Measurements from ENCODE around the gene RNF7. TPM values are rescaled to one million over a fixed set of nuclear protein-coding genes. Genes with fewer than 3 reads are reported as not detected.

The RNF7 gene
- total and polyA plus RNA-seq, 4 donors, result 11.7 to 71.6 (median 28.9) TPM

DNA sequence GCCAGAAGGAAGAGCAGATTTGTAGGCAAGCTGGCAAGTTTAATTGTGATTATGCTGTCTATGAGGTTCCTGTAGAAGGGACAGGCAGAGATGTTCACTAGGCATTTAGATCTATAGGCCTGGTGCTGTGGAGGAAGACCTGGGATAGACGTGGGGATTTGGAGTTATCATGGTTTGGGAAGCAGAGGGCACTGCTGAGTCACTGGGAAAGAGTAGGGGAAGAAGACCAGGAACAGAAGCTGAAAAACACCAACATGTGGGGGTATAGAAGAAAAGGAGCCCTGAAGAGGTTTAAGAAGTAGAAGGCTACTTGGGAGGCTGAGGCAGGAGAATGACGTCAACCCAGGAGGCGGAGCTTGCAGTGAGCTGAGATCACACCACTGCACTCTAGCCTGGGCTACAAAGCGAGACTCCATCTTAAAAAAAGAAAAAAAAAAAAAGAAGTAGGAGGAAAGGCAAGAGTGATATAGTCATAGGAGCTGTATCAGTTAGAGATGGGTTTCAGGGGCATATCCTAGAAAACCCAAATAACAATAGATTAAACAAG, 44.4 kb downstream of the RNF7 start:
- H3K4me3 ChIP-seq (ENCODE audit: low read depth in 1 of 3, low read length in 3 of 3), result no peak overlapping the region
- no peaks in the 10 kb centered on the region for H3K27me3 ChIP-seq (ENCODE audit: control insufficient read depth in 4 of 4, insufficient read depth in 4 of 4, low read length in 3 of 4)
- no peaks in the 10 kb centered on the region for H3K4me1 ChIP-seq (ENCODE audit: control insufficient read depth in 4 of 4, insufficient read depth in 4 of 4, low read length in 3 of 4)
- H3K36me3 ChIP-seq (ENCODE audit: control insufficient read depth in 4 of 4, insufficient read depth in 3 of 4, low read depth in 1 of 4, low read length in 3 of 4), result no peaks in the 10 kb centered on the region
- H3K9ac ChIP-seq (ENCODE audit: low read depth in 1 of 2, low read length in 2 of 2), result no peak overlapping the region
- H3K9me3 ChIP-seq (ENCODE audit: control insufficient read depth in 4 of 4, low read length in 3 of 4), result no peaks in the 10 kb centered on the region
- H3K27ac ChIP-seq (ENCODE audit: low read depth in 1 of 2, low read length in 2 of 2), result no peak overlapping the region
- TF ChIP-seq GABPA (IDR thresholded peaks at IDR 0.05 in 1 of 2, conservative IDR thresholded peaks at IDR 0.05 in 1 of 2) (no peak), EGR1 (IDR thresholded peaks at IDR 0.05; ENCODE audit: low read depth in 2 of 2) (no peak), RAD21 (IDR thresholded peaks at IDR 0.05) (peak; percentile 10 to 40)
- TF ChIP-seq, protein P1, sequence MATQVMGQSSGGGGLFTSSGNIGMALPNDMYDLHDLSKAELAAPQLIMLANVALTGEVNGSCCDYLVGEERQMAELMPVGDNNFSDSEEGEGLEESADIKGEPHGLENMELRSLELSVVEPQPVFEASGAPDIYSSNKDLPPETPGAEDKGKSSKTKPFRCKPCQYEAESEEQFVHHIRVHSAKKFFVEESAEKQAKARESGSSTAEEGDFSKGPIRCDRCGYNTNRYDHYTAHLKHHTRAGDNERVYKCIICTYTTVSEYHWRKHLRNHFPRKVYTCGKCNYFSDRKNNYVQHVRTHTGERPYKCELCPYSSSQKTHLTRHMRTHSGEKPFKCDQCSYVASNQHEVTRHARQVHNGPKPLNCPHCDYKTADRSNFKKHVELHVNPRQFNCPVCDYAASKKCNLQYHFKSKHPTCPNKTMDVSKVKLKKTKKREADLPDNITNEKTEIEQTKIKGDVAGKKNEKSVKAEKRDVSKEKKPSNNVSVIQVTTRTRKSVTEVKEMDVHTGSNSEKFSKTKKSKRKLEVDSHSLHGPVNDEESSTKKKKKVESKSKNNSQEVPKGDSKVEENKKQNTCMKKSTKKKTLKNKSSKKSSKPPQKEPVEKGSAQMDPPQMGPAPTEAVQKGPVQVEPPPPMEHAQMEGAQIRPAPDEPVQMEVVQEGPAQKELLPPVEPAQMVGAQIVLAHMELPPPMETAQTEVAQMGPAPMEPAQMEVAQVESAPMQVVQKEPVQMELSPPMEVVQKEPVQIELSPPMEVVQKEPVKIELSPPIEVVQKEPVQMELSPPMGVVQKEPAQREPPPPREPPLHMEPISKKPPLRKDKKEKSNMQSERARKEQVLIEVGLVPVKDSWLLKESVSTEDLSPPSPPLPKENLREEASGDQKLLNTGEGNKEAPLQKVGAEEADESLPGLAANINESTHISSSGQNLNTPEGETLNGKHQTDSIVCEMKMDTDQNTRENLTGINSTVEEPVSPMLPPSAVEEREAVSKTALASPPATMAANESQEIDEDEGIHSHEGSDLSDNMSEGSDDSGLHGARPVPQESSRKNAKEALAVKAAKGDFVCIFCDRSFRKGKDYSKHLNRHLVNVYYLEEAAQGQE (IDR thresholded peaks at IDR 0.05), result no peak
- WGBS, result 63% methylated on average over 4 of the region's 4 CpGs
- no peak for DNase-seq (ENCODE audit: low spot score)

DNA sequence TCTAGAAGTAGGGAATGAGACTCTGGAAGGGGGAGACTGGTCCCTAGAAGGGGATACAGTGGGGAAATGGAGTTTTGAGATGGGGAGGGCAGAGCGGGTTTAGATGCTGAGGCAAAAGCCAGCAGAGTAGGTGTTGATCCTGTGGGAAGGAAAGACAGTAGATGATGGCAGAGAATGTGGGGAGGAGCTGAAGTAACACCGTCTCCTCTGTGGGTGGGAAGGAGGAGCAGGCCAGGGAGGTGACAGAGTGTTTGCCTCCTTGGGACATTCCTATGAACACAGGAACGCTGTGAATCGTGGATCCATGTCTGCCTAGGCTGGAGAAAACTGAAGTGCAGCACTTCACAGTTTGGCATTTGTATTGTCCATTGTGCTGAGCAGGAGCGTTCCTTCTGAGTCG, 45.5 kb downstream of the RNF7 start:
- Histone ChIP-seq H3K9ac (ENCODE audit: low read depth in 1 of 2, low read length in 2 of 2) (no peak overlapping the region), H3K9me3 (ENCODE audit: control insufficient read depth in 4 of 4, low read length in 3 of 4) (no peaks in the 10 kb centered on the region), H3K27ac (ENCODE audit: low read depth in 1 of 2, low read length in 2 of 2) (no peak overlapping the region), H3K36me3 (ENCODE audit: control insufficient read depth in 4 of 4, insufficient read depth in 3 of 4, low read depth in 1 of 4, low read length in 3 of 4) (no peaks in the 10 kb centered on the region), H3K4me3 (ENCODE audit: low read depth in 1 of 3, low read length in 3 of 3) (no peak overlapping the region), H3K4me1 (ENCODE audit: control insufficient read depth in 4 of 4, insufficient read depth in 4 of 4, low read length in 3 of 4) (no peaks in the 10 kb centered on the region), H3K27me3 (ENCODE audit: control insufficient read depth in 4 of 4, insufficient read depth in 4 of 4, low read length in 3 of 4) (no peaks in the 10 kb centered on the region)
- DNase-seq (ENCODE audit: low spot score), result no peak
- TF ChIP-seq, protein P2, sequence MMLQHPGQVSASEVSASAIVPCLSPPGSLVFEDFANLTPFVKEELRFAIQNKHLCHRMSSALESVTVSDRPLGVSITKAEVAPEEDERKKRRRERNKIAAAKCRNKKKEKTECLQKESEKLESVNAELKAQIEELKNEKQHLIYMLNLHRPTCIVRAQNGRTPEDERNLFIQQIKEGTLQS (IDR thresholded peaks at IDR 0.05), result no peak
- TF ChIP-seq, protein P1 (IDR thresholded peaks at IDR 0.05), result no peak
- TF ChIP-seq, protein P3, sequence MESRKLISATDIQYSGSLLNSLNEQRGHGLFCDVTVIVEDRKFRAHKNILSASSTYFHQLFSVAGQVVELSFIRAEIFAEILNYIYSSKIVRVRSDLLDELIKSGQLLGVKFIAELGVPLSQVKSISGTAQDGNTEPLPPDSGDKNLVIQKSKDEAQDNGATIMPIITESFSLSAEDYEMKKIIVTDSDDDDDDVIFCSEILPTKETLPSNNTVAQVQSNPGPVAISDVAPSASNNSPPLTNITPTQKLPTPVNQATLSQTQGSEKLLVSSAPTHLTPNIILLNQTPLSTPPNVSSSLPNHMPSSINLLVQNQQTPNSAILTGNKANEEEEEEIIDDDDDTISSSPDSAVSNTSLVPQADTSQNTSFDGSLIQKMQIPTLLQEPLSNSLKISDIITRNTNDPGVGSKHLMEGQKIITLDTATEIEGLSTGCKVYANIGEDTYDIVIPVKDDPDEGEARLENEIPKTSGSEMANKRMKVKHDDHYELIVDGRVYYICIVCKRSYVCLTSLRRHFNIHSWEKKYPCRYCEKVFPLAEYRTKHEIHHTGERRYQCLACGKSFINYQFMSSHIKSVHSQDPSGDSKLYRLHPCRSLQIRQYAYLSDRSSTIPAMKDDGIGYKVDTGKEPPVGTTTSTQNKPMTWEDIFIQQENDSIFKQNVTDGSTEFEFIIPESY (IDR thresholded peaks at IDR 0.05), result no peak
- TF ChIP-seq RXRA (IDR thresholded peaks at IDR 0.05) (no peak), TAF1 (conservative IDR thresholded peaks at IDR 0.05) (no peak), YY1 (IDR thresholded peaks at IDR 0.05) (no peak), FOXA2 (IDR thresholded peaks at IDR 0.05) (no peak), HNF4G (IDR thresholded peaks at IDR 0.05) (no peak), HNF4A (conservative IDR thresholded peaks at IDR 0.05) (no peak), GABPA (IDR thresholded peaks at IDR 0.05 in 1 of 2, conservative IDR thresholded peaks at IDR 0.05 in 1 of 2) (no peak)
- TF ChIP-seq, protein P4, sequence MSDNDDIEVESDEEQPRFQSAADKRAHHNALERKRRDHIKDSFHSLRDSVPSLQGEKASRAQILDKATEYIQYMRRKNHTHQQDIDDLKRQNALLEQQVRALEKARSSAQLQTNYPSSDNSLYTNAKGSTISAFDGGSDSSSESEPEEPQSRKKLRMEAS (IDR thresholded peaks at IDR 0.05), result no peak
- 82% methylated on average over 6 of the region's 6 CpGs for WGBS
